Stimulated activated CD8-positive, alpha-beta memory T cell treated with anti-CD3 and anti-CD28 coated beads, Interleukin-15, amount 100 ng/mL, for 4 hours (primary cell): ENCODE measurements around the gene DCTN4.

Source experiments
- DNase-seq, 2 donors: peaks; one replicate each; pipeline ENCODE4 v3.0.0-alpha.2; 2020; ENCODE audit warnings: low read depth in 2 of 2

Gene DCTN4

GRCh38 chr5:150740992-150741391 lies 17.8 kb downstream of the DCTN4 start:
- DNase-seq: no peak

GRCh38 chr5:150738862-150739261 lies 20.0 kb downstream of the DCTN4 start:
- no peak for DNase-seq

GRCh38 chr5:150734579-150735384 lies 24.0 kb downstream of the DCTN4 start:
- no peak for DNase-seq

GRCh38 chr5:150731669-150732242 lies 27.1 kb downstream of the DCTN4 start:
- no peak for DNase-seq

GRCh38 chr5:150729859-150730258 lies 29.0 kb downstream of the DCTN4 start:
- no peak for DNase-seq

GRCh38 chr5:150723845-150724244 lies 35.0 kb downstream of the DCTN4 start:
- no peak for DNase-seq

GRCh38 chr5:150710165-150710564 lies 48.7 kb downstream of the DCTN4 start:
- DNase-seq: no peak

- no peak for DNase-seq
Observed at GRCh38 chr5:150706776-150707390, 51.9 kb downstream of the DCTN4 start.

GRCh38 chr5:150703762-150704161 lies 55.1 kb downstream of the DCTN4 start:
- DNase-seq: no peak

GRCh38 chr5:150700594-150701377 lies 58.0 kb downstream of the DCTN4 start, which contains the start of gene RBM22:
RBM22 (minus strand) TSS chr5:150701062; CDS start chr5:150700985, 77 bp downstream.
- DNase-seq: peak; percentile 77 to 82

GRCh38 chr5:150700246-150700593 lies 58.6 kb downstream of the DCTN4 start:
- no peak for DNase-seq

- DNase-seq: no peak
Observed at GRCh38 chr5:150694612-150695011, 64.2 kb downstream of the DCTN4 start.

- no peak for DNase-seq
Observed at GRCh38 chr5:150692276-150692675, 66.5 kb downstream of the DCTN4 start.

GRCh38 chr5:150690760-150691159 lies 68.1 kb downstream of the DCTN4 start:
- no peak for DNase-seq

GRCh38 chr5:150689120-150689519 lies 69.7 kb downstream of the DCTN4 start:
- DNase-seq: no peak

GRCh38 chr5:150676578-150676977 lies 82.2 kb downstream of the DCTN4 start:
- no peak for DNase-seq

GRCh38 chr5:150675069-150675468 lies 83.7 kb downstream of the DCTN4 start:
- DNase-seq: no peak

GRCh38 chr5:150674341-150674821 lies 84.4 kb downstream of the DCTN4 start:
- no peak for DNase-seq

- DNase-seq: no peak
Observed at GRCh38 chr5:150672884-150673275, 85.9 kb downstream of the DCTN4 start.

- DNase-seq: peak in 1 of 2 donors; percentile 6
Observed at GRCh38 chr5:150672237-150672883, 86.5 kb downstream of the DCTN4 start.

GRCh38 chr5:150671509-150672236 lies 87.1 kb downstream of the DCTN4 start:
- DNase-seq: no peak
